OCI-LY3 (cell line): Measurements from ENCODE around the gene SMAD3.

Experiments
- H2AFZ ChIP-seq: fragments of 200-600, 300-600 bp; shearing (Covaris generic); 2 replicates; pipeline ENCODE4 v1.6.0; 2014; ENCODE audit warnings: antibody characterized with exemption, low read depth, low read length
- H3K27ac ChIP-seq: fragments of 200-600, 300-600 bp; sonication (generic); 2 replicates; pipeline ENCODE4 v1.5.1; 2014; ENCODE audit warnings: mild to moderate bottlenecking, low read length, moderate library complexity, mixed read lengths
- H3K27me3 ChIP-seq: fragments of 200-600, 300-600 bp; sonication (generic); 2 replicates; pipeline ENCODE4 v1.6.1; 2014; ENCODE audit warnings: low read depth, low read length, mixed read lengths
- H3K36me3 ChIP-seq: fragments of 200-600, 300-600 bp; sonication (generic); replicated peaks from 2 replicates; pipeline ENCODE3; 2014; ENCODE audit warnings: low read depth, low read length, mixed read lengths
- H3K4me1 ChIP-seq: fragments of 300-600, 200-600 bp; sonication (generic); 2 replicates; pipeline ENCODE4 v1.6.1; 2014; ENCODE audit warnings: low read length, mixed read lengths
- H3K4me2 ChIP-seq: fragments of 200-600, 300-600 bp; sonication (generic); 2 replicates; pipeline ENCODE4 v1.6.1; 2014; ENCODE audit warnings: low read length, mixed read lengths
- H3K4me3 ChIP-seq: fragments of 300-600, 200-600 bp; sonication (generic); 2 replicates; pipeline ENCODE4 v1.5.1; 2014; ENCODE audit warnings: antibody characterized with exemption, mild to moderate bottlenecking, low read length, moderate library complexity
- H3K79me2 ChIP-seq: fragments of 300-600, 200-600 bp; shearing (Covaris generic); 2 replicates; pipeline ENCODE4 v1.6.1; 2014; ENCODE audit warnings: mild to moderate bottlenecking, low read length, mixed read lengths
- H3K9ac ChIP-seq: fragments of 300-600, 200-600 bp; shearing (Covaris generic); 2 replicates; pipeline ENCODE4 v1.6.0; 2014; ENCODE audit warnings: mild to moderate bottlenecking, low read length, moderate library complexity
- H3K9me3 ChIP-seq: fragments of 200-600, 300-600 bp; shearing (Covaris generic); 2 replicates; pipeline ENCODE4 v1.6.1; 2014; ENCODE audit warnings: low read length, mixed read lengths; ENCODE audit not compliant: insufficient read depth
- H4K20me1 ChIP-seq: fragments of 200-600, 300-600 bp; sonication (generic); 2 replicates; pipeline ENCODE4 v1.6.1; 2016; ENCODE audit warnings: low read length, mixed read lengths; ENCODE audit not compliant: insufficient read depth
- CTCF ChIP-seq: fragments of 200-600, 300-600 bp; sonication (generic); IDR thresholded peaks from 2 replicates; pipeline ENCODE4 v1.5.1; 2014; ENCODE audit warnings: antibody characterized with exemption, low read length, low read depth
- EZH2phosphoT487 ChIP-seq: fragments of 200-600 bp; shearing (Covaris generic); IDR thresholded peaks from 2 replicates; pipeline ENCODE4 v1.6.1; 2018; ENCODE audit warnings: antibody characterized with exemption, mixed run types, low read depth

The SMAD3 gene

DNA sequence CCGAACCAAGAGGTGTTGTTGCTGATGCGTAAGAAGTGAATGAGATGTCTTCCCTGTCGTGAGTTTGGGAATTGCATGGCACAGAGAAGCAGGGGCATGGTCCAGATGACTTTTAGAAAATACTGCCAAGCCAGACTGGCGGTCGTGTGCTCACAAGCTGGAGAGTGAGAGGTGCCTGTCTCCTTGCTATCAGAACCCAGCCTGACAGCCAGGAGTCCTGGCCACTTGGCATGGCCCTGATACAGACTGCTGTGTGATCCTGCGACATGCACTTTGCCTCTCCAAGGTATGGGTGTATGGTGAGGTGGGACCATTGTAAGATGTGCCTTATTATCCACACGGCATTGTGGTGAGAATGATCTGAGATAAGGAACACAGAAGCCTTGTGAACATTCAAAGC lies 93.0 kb downstream of the SMAD3 start:
- H2AFZ ChIP-seq, result no peak overlapping the region
- no peak overlapping the region for H3K27ac ChIP-seq
- TF ChIP-seq EZH2phosphoT487 (no peak), CTCF (no peak)
- H3K27me3 ChIP-seq, result no peaks in the 10 kb centered on the region
- H3K4me2 ChIP-seq, result no peak overlapping the region
- H3K79me2 ChIP-seq, result no peaks in the 10 kb centered on the region
- H3K9me3 ChIP-seq, result no peaks in the 10 kb centered on the region
- no peak overlapping the region for H3K9ac ChIP-seq
- no peaks in the 10 kb centered on the region for H3K4me1 ChIP-seq
- no peaks in the 10 kb centered on the region for H4K20me1 ChIP-seq
- H3K4me3 ChIP-seq, result no peak overlapping the region
- no peaks in the 10 kb centered on the region for H3K36me3 ChIP-seq

GRCh38 chr15:67161412-67161811 lies 96.0 kb downstream of the SMAD3 start:
- no peak overlapping the region for H2AFZ ChIP-seq
- no peak overlapping the region for H3K4me3 ChIP-seq
- no peaks in the 10 kb centered on the region for H3K9me3 ChIP-seq
- no peaks in the 10 kb centered on the region for H3K4me1 ChIP-seq
- no peak overlapping the region for H3K9ac ChIP-seq
- no peaks in the 10 kb centered on the region for H3K79me2 ChIP-seq
- no peaks in the 10 kb centered on the region for H3K27me3 ChIP-seq
- H3K36me3 ChIP-seq, result no peaks in the 10 kb centered on the region
- no peak overlapping the region for H3K4me2 ChIP-seq
- TF ChIP-seq CTCF (no peak), EZH2phosphoT487 (no peak)
- H4K20me1 ChIP-seq, result no peaks in the 10 kb centered on the region
- H3K27ac ChIP-seq, result no peak overlapping the region

GRCh38 chr15:67161881-67162280 lies 96.5 kb downstream of the SMAD3 start:
- H3K27me3 ChIP-seq, result no peaks in the 10 kb centered on the region
- no peaks in the 10 kb centered on the region for H4K20me1 ChIP-seq
- TF ChIP-seq CTCF (no peak), EZH2phosphoT487 (no peak)
- H3K9me3 ChIP-seq, result no peaks in the 10 kb centered on the region
- no peaks in the 10 kb centered on the region for H3K79me2 ChIP-seq
- no peak overlapping the region for H3K4me2 ChIP-seq
- no peak overlapping the region for H3K27ac ChIP-seq
- no peak overlapping the region for H2AFZ ChIP-seq
- no peak overlapping the region for H3K4me3 ChIP-seq
- no peaks in the 10 kb centered on the region for H3K36me3 ChIP-seq
- H3K9ac ChIP-seq, result no peak overlapping the region
- H3K4me1 ChIP-seq, result no peaks in the 10 kb centered on the region

DNA sequence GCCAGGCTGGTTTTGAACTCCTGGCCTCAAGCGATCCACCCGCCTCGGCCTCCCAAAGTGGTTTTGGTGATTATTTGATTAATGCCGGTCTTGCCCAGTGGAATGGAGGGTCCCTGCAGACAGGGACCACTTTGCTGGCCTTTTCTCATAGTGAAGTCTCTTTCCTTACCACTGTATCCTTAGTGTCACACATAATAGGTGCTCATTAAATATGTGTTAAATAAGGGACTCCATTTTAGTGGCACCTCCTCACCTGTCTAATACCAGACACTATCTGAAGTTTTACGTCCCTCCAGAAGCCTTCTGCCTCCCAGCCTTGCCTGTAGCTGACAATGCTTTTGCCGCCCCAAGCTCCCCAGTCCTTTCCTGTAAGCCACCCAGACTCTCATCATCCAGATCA lies 97.8 kb downstream of the SMAD3 start:
- Histone ChIP-seq H3K9me3 (no peaks in the 10 kb centered on the region), H2AFZ (no peak overlapping the region), H3K79me2 (no peaks in the 10 kb centered on the region), H3K27me3 (no peaks in the 10 kb centered on the region), H3K4me2 (no peak overlapping the region), H3K36me3 (no peaks in the 10 kb centered on the region), H3K4me3 (no peak overlapping the region), H3K4me1 (no peaks in the 10 kb centered on the region), H3K27ac (no peak overlapping the region), H3K9ac (no peak overlapping the region), H4K20me1 (no peaks in the 10 kb centered on the region)
- TF ChIP-seq EZH2phosphoT487, result no peak
- TF ChIP-seq CTCF, result no peak
